Measurements from ENCODE around the gene NAGK.
"Not testable (repeated sequence)": the region's sequence is repeated elsewhere in the genome, so short reads cannot be mapped to it uniquely, and the experiment has no call there.

The NAGK gene

DNA sequence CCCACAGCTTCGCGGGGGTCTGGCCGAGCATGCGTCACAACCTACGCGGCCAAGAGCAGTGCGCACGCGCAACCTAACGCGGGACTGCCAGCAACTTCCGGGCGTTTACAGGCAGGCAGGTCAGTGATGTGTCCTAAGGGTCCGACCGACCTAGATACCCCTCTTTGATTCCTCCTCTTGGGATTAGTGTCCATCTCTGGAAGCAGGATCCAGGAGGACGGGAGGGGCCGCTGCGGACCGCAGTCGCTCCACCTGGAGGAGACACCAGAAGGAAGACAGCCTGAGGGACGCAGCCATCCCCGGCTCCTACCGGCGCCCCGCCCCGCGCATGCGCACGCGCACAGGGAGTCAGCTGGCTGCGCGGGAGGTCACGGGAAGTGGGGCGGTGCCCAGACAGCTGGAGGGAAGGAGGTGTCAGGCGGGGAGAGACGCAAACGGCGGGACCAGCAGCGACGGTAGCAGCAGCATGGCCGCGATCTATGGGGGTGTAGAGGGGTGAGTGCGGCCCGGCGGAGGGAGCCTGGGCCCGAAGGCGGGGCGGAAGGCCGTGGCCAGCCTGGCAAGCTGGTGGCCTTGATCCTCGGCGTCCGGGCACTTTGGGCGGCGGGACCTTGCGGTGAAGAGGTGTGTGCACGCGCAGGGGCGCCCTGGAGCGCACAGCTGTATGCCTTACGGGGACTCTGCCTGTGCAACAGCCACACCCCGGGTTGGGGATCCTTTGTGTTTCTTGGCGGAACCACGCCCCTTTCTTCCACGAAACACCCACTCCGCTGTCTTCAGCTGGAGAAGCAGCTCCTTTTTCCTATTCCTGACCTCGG is at the start of gene NAGK:
TSS of gene NAGK (plus strand) at position 431 of the 818 bp plus-strand sequence. CDS start at position 467, 36 bp downstream.
- peak; percentile 93 for DNase-seq

DNA sequence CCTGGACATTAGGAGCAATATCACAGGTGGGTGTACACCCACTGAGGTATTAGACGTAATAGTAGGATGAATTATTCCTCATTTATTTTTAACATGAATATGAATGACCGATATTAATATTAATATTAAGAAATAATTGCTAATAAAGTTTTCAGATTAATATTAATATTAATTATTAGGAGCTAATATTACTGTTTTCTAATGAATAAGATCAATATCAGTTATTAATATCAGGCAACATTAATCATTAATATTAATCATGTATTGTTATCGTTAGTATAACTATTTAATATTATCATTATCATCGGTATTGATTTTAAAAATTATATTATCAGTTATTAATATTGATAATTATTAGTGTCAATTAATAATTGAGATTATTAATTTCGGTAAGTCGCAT is 48.5 kb upstream of the NAGK start:
- not testable (repeated sequence) for DNase-seq

GRCh38 chr2:71021394-71021793 is 47.1 kb upstream of the NAGK start:
- not testable (repeated sequence) for DNase-seq

- not testable (repeated sequence) for DNase-seq
Measured at GRCh38 chr2:71023553-71024243, 44.8 kb upstream of the NAGK start.

DNA sequence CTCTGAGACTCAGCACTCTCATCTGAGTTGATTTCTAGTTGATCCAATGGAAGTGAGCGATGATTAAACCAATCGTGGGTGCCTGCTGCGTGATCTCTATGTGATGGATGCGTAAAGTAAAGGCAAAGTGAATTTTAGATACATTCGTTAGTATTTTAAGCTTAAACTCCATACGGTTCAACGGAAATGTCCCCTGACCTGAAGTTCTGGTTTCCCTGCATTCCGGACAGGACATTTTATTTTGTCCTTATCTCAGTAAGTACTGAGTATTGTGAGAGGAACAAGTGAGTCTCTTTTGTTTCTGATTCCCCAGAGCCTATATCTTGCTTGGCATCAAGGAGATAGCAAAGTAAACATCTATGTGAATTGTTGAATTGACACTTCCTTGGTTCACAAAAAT is 32.2 kb upstream of the NAGK start:
- not testable (repeated sequence) for DNase-seq

- DNase-seq: no peak
Measured at GRCh38 chr2:71042287-71042686, 26.2 kb upstream of the NAGK start.

GRCh38 chr2:71043531-71044407 is 24.7 kb upstream of the NAGK start:
- DNase-seq: no peak

- no peak for DNase-seq
Measured at GRCh38 chr2:71045151-71045550, 23.3 kb upstream of the NAGK start.

DNA sequence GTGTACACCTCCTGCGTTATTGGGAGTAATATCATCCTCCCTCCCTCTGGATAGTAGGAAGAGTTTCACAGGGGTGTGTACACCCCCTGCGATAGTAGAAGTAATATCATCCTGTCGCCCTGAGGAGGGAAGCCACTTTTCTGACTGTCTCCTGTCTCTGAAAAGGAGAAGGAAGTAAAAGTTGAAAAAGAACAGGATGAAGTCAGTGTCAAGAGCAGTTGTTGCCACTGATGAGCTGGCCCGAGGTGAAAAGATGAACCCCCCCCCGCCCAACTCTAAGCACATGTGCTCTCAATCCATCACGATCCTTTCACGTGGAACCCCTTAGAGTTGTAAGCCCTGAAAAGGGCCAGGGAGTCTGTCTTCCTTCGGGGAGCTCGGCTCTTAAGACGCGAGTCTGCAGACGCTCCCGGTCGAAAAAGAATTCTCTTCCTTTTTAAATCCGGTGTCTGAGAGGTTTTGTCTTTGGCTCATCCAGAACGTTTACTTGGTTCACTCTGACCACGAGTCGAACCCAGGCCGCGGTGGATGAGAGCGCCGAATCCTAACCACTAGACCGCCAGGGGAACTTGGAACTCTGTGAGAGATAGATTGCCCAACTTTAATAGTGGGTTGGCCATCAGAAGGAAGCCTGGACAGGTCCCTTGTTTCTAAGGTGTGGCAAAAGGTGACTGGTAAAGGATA is 22.4 kb upstream of the NAGK start:
- no peak for DNase-seq

DNA sequence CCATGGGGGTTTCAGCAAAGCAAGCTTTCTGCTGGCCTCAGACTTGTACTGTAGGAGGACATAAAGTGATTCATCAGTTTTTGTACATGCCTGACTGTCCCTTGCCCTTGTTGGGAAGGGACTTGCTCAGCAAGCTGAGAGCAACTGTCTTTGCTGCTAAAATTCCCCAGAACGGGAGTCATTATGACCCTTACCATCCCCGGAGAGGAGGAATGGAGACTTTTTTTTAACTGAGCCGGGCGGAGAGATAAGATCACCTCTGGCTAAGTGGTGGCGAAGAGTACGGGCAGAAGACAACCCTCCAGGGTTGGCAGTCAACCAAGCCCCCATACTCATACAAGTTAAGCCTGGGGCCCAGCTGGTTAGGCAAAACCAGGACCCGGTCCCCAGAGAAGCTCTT is 20.4 kb upstream of the NAGK start:
- DNase-seq: no peak

DNA sequence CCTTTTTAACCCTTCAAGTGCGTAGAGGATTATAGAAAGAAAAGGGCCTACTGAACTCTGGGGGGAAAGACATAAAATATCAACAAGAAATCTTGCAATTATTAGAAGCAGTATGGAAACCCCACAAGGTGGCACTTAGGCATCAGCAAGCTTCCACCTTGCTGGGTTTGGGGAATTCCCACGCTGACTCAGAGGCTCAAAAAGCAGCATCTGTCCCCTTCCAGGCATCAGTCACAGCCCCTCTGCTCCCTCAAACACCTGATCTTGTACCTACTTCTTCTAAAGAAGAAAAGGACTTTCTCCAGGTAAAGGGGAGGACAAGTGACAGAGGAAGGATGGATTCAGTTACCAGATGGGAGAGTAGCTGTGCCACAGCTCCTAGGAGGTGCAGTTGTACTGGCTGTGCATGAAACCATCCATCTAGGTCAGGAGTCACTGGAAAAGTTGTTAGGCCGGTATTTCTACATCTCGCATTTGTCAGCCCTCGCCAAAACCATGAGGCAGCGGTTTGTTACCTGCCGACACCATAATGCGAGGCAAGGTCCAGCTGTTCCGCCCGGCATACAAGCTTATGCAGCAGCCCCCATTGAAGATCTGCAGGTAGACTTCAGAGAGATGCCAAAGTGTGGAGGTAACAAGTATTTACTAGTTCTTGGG is 18.6 kb upstream of the NAGK start:
- not testable (repeated sequence) for DNase-seq

- DNase-seq: not testable (repeated sequence)
Measured at GRCh38 chr2:71055206-71055740, 13.2 kb upstream of the NAGK start.

DNA sequence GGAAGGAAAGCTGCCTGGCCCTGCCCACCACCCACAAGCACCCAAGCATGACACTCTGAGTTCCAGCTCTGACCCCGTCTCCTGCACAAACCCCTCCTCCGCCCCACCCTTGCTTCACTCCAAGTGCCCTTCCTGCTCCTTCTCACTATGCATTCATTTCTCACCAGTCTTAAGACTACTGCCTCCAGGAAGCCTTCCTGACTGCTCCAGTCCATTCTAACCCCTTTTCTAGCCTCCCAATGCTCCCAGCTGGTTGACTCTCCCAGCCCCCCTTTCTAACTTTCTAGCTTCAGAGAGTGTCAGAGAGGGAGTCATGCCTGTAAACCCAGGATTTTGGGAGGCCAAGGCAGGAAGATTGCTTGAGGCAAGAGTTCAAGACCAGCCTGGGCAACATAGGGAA is 8.2 kb upstream of the NAGK start:
- DNase-seq: no peak

DNA sequence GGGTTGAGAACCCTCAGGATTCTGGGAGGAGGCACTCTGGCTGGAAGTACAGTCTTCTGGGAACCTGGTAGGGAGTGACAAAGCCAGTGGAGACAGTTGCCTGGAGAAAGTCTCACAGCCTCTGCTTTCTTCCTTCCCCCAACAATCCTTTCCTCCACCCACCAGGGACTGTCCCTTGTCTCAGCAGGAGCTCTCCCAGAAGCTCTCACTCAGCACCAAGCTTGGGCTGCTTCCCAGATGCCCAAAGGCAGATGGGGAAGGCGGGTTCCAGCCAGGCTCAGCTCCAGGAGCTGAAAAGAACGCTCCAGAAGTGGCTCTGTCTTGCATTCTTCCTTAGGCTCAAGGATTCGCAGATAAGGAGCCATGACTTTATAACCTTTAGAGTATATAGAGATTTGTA is 7.6 kb upstream of the NAGK start:
- DNase-seq: no peak

GRCh38 chr2:71063216-71063615 is 5.2 kb upstream of the NAGK start:
- DNase-seq: no peak

- no peak for DNase-seq
Measured at GRCh38 chr2:71064110-71064611, 4.3 kb upstream of the NAGK start.

DNA sequence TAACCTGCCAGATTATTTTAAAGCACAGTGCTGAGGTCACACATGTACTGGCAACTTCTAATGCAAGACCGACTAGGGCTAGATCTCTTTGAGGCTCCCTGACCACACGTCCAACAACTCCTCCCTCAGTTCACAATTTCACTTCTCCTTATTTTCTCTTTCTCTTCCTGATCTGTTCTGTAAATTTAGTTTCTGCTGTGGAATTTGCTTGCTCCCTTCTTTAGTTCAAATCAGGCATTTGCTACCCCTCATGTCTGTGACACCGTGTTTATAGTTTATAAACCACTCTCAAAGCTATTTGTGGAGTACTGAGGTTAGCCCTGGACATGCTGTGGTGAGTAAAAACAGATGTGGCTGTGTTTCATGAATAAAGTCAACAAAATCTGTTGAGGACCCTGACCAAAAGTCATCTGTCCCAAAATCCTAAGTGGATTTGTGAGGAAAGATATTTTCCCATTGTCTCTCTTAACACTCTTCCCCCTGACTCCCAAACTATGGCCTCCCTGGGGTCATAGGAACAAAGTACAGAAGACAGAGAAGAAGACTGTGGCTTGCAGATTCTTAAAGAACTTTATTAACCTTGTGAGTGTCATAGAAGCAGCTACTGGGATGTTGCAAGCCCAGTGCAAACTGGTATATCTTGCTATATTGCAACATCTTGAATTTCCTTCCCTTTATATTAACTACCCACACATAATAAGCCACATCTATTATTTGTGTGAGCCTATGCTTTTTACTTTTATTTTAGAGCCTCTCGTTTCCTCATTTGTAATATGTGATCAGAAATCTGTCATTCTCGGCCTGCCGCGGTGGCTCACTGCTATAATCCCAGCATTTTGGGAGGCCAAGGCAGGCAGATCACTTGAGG is 3.5 kb upstream of the NAGK start:
- DNase-seq: no peak

GRCh38 chr2:71066856-71067255 is 1.6 kb upstream of the NAGK start:
- no peak for DNase-seq

DNA sequence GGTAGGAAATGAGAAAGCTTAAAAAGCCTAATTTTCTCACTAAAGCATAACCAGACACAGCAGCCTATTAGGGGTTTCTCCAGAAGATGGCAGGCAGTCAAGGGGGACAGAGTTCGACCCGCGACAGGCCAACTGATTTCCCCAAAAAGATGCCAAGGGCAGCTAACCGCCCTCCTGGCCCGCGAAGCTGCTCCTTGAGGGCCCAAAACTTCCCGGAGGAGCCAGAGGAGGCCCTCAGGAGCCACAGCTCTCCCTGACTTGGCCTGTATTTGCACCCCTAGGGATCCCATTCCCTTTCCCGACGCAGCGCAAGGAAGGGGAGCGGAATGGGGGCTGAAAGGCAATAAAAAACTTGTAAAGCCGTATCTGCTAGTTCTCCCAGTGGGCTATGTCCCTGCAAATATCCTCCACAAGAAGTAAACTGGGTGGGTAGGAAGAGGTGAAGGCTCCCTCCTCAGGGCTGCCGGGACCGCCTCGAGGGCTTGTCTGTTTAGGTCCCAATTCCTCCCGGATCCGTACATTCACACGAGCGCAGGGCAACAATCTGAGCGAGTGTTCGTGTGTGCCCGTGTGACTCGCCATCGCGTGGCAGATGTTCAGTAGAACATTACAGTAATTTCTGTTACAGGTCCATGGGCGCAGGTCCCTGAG is 756 bp upstream of the NAGK start:
- DNase-seq: no peak

DNA sequence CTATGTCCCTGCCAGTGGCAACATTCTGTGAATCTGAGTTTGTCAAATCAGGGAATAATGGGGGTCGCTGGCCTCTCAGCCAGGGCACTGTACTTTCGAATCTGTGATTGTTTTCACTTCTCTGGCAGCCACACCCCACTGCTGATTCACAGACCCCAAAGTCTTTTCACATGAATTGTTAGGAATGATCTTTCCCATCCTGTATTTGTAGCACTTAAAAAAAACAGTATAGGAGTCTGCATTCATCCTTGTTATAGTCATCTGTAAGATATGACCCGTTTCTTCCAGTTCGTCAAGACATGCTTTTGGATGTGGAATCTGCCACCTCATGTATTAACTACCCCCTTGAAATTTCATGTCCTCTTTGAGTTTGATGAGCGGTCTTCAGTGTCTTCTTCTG is 928 bp downstream of the NAGK start:
- no peak for DNase-seq

Measured in cortex of kidney (tissue), 1 donor.